SK-N-MC (cell line): ENCODE data around the gene CGREF1.
A peak's percentile ranks its signal among the peaks of the same experiment; 100 is the strongest.
"Not testable (repeated sequence)": the region's sequence is repeated elsewhere in the genome, so short reads cannot be mapped to it uniquely, and the experiment has no call there.

Experiments
- DNase-seq: peaks from one replicate; pipeline ENCODE4 v3.0.0-alpha.2; 2011; ENCODE audit warnings: low read depth, low spot score
- H3K27ac ChIP-seq: fragments of 200-600 bp; sonication (generic); 2 replicates; pipeline ENCODE4 v1.5.1; 2016; ENCODE audit warnings: mixed run types
- H3K36me3 ChIP-seq: fragments of 200-600 bp; sonication (generic); 2 replicates; pipeline ENCODE4 v1.6.1; 2017; ENCODE audit warnings: antibody characterized with exemption, low read length, mixed read lengths; ENCODE audit not compliant: insufficient read depth
- H3K4me3 ChIP-seq: fragments of 200-600 bp; sonication (generic); 2 replicates; pipeline ENCODE4 v1.5.1; 2016
- H3K9ac ChIP-seq: fragments of 200-600 bp; sonication (generic); 2 replicates; pipeline ENCODE4 v1.8.0; 2017; ENCODE audit warnings: mixed run types, mixed read lengths; ENCODE audit not compliant: insufficient read length
- H3K9me3 ChIP-seq: fragments of 200-600 bp; sonication (generic); 2 replicates; pipeline ENCODE4 v1.6.1; 2017; ENCODE audit warnings: low read depth, mild to moderate bottlenecking, antibody characterized with exemption, low read length, moderate library complexity, mixed read lengths
- EZH2 ChIP-seq: fragments of 200-600 bp; sonication (generic); IDR thresholded peaks from one replicate; pipeline ENCODE4 v1.6.1; 2017; ENCODE audit warnings: antibody characterized with exemption
- FOXP2 ChIP-seq: optimal IDR thresholded peaks from 2 replicates; pipeline ENCODE3; 2011; ENCODE audit warnings: mild to moderate bottlenecking, moderate library complexity; ENCODE audit not compliant: insufficient read depth; ENCODE audit errors: extremely low read length, control extremely low read depth
- POLR2AphosphoS5 ChIP-seq: IDR thresholded peaks from 2 replicates; pipeline ENCODE4 v1.6.1; 2012; ENCODE audit warnings: mild to moderate bottlenecking, low read depth, low read length, borderline replicate concordance

CGREF1 gene

DNA sequence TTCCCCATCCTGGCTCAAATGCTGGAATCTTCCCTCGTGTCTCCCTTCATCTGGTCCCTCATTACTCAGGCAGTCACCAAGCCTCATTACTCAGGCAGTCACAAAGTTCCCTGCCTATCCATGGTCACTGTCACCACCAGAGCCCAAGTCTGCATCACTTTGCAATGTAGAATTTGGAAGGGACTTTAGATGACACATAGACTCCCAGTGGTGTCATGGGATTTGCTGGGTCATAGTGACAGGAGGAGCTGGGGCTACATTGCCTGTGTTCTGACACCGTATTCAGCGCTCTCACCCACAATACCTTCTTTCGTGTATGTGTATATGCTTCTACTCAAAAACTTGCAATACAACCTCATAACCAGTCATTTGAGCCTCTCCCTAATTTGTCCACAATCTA is 42.6 kb downstream of the CGREF1 start:
- Histone ChIP-seq H3K9me3 (no peaks in the 10 kb centered on the region; the same call in 1 of the 2 replicates), H3K9ac (no peak overlapping the region), H3K27ac (peak overlapping the region; percentile 67), H3K4me3 (no peak overlapping the region), H3K36me3 (peaks cover under 1% of the 10 kb centered on the region; the same call in 1 of the 2 replicates)
- TF ChIP-seq FOXP2 (no peak), EZH2 (no peak), POLR2AphosphoS5 (no peak)
- no peak for DNase-seq

DNA sequence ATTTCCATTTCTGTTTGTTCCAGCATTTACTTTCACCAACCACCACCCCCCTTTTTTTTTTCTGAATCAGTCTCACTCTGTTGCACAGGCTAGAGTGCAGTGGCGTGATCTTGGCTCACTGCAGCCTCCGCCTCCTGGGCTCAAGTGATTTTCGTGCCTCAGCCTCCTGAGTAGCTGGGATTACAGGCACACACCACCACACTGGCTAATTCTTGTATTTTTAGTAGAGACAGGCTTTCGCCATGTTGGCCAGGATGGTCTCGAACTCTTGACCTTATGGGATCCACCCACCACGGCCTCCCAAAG is 43.4 kb downstream of the CGREF1 start:
- H3K4me3 ChIP-seq, DNase-seq, H3K9ac ChIP-seq, H3K36me3 ChIP-seq, H3K9me3 ChIP-seq: not testable (repeated sequence)
- peak overlapping the region; percentile 77 for H3K27ac ChIP-seq

DNA sequence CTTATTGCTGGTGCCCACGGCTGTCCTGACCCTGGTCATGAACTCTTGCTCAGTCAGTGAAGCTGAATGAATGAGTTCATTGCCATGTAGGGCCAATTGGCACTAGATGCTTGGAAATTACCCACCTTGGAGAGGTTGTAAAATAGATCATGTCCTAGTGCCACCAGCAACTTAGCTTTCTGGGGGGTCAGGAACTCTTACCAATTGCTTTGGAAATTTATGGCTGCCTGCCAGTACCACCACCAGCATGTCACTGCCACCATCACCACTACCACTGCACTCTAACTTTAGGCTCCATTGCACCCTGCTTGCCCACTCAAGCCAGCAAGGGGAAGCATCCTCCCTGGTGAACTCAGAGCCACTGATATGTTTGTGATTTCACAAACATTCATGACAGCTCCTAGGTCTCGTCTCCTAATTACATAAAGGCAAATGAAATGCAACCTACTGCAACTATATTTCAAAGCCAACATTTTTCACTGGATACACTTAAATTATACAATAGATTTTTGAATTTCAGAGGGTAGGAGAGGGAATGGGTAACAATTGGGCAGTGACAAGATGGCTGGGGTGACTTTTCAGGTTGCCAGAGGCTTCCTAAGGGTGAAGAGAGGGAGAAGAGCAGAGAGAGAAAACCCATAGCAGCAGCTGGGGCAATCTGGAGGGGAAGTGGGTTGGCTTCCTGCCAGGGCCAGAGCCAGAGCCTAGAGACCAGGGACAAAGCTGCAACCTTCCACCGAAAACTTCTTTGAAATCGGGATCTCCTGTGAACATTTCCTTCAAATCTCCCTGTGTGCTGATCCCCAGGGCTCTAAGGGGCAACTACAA is 44.0 kb downstream of the CGREF1 start:
- TF ChIP-seq FOXP2, result no peak
- TF ChIP-seq POLR2AphosphoS5, result no peak
- TF ChIP-seq EZH2, result no peak
- no peak for DNase-seq
- Histone ChIP-seq H3K9ac (no peak overlapping the region), H3K36me3 (peaks cover 3% of the 10 kb centered on the region), H3K9me3 (no peaks in the 10 kb centered on the region; the same call in 1 of the 2 replicates), H3K4me3 (peak overlapping the region; percentile 14; the same call in 1 of the 2 replicates), H3K27ac (peak overlapping the region; percentile 77)

DNA sequence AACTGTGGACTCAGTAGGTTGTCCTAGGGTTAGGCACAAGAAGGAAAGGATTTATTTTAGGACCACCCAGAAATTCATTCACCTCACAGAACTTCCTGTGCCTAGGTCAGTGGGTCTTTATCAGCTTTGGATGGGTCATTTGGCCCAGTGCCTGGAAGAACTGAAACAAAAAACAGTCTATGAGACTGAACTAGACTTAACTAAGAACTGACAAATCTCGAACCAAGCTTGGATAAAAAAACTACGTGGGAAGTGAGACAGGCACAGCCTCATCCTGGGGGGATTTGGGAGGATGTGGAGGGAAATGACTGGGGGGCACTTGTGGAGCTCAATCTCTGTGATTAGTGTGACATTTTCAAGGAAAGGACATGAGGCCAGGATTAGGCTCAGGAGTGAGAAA is 45.1 kb downstream of the CGREF1 start:
- Histone ChIP-seq H3K27ac (peak overlapping the region; percentile 77), H3K4me3 (no peak overlapping the region), H3K9ac (peak overlapping the region; percentile 6), H3K36me3 (peaks cover 15% of the 10 kb centered on the region), H3K9me3 (no peaks in the 10 kb centered on the region; the same call in 1 of the 2 replicates)
- no peak for DNase-seq
- no peak for TF ChIP-seq EZH2
- no peak for TF ChIP-seq FOXP2
- TF ChIP-seq POLR2AphosphoS5, result no peak

DNA sequence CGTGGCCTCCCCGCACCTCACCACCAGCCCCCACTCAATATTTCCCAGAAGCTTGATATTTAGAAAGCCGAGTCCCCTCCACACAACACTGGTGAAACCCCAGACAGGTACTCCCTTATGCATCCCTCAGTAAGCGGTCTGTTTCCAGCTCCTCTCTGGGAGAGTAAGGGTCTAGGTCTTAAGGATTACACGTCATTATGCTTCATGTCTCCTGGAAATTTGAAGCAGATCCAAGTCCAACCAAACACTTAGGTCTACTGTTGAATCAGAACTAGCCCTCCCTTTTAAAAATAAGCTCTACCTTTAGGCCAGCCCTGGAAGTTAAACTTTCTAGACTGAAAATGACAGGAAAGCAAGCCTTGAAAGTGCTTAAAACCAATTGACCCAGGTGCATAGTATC is 46.0 kb downstream of the CGREF1 start:
- Histone ChIP-seq H3K27ac (peak overlapping the region; percentile 94), H3K9ac (no peak overlapping the region), H3K9me3 (no peaks in the 10 kb centered on the region; the same call in 1 of the 2 replicates), H3K4me3 (peak overlapping the region; percentile 99; the same call in 1 of the 2 replicates), H3K36me3 (peaks cover 23% of the 10 kb centered on the region)
- DNase-seq, result no peak
- TF ChIP-seq FOXP2, result no peak
- TF ChIP-seq POLR2AphosphoS5, result no peak
- TF ChIP-seq EZH2, result no peak

DNA sequence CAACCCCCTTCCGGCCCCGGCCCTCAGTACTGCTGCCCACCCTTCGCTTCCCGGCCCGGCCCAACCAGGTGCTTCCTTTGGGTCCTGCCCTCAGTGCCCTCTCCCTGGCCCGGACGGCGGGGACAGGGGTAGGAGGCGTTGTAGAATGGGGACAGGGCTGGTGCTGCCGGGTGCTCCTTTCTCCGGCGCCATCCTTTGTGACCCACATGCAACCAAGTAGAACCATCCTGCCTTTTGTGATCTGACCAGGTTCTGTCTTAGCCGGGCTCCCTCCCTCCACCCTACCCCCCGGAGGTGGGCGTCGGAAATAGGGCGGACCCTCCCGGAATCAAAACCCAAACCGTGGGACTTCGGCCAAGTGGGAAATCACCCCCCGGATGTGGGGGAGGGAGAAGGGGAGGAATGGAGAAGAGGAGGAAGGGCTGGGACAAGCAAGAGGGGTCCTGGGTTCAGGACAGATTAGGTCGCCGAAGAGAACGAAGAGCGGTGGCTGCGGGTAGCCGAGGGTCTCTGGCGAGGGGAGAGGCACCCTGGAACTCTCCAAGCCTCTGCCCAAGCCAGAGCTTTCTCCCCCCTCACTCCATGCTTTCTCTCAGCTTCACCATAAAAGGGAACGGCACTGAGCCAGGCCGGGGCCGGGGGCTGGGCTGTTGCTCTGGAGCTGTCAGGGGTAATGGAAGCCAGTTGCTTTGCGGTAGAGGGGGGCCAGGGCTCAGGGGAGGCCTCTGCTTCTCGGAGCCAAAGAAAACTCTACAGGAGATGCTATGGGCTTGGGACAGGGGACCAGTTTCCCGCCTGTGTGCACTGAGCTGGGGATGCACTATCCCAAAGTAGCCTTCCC is 46.7 kb downstream of the CGREF1 start:
- Histone ChIP-seq H3K36me3 (peaks cover 28% of the 10 kb centered on the region), H3K4me3 (peak overlapping the region; percentile 99), H3K9ac (peak overlapping the region; percentile 82), H3K9me3 (no peaks in the 10 kb centered on the region; the same call in 1 of the 2 replicates), H3K27ac (peak overlapping the region; percentile 94)
- no peak; the same call in 1 of the 2 replicates for TF ChIP-seq POLR2AphosphoS5
- TF ChIP-seq FOXP2, result no peak
- TF ChIP-seq EZH2, result no peak
- DNase-seq, result no peak

DNA sequence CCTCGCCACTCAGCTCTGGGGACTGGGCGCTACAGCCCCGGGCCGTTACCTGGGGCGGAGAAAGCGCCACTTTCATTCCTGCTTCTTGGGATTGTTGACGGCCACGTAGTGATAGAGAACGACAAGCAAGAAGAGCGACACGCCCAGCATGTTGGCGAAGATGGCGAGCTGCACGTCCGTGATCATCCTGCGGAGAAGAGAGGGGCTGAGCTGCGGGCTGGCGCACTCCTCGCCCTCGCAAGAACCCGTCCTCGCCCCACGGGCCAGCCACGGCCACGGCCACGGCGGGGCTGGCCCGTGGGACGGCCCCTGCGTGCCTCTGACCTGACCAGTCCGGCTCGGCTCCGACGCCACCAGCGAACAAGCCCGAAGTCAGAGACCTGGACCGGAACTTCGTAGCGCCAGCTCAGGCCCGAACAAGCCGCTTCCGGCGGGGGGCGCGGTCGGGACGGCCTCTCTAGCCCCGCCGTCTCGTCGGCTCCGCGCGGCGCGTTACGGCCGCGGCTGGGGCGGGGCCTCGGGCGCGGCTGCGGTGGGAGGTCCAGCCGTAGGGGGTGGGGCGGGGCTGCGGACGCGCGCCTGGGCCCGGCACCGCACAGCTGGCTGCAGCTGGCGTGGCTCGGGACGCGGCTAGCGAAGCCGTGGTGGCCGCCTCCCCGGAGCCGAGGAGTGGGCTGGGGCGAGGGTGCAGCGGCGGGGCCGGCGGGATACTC is 47.5 kb downstream of the CGREF1 start, which contains the start of gene OST4:
Gene OST4 (minus strand): TSS at position 378 of the 713 bp plus-strand sequence.
- no peak for DNase-seq
- H3K9me3 ChIP-seq, result no peaks in the 10 kb centered on the region; the same call in 1 of the 2 replicates

DNA sequence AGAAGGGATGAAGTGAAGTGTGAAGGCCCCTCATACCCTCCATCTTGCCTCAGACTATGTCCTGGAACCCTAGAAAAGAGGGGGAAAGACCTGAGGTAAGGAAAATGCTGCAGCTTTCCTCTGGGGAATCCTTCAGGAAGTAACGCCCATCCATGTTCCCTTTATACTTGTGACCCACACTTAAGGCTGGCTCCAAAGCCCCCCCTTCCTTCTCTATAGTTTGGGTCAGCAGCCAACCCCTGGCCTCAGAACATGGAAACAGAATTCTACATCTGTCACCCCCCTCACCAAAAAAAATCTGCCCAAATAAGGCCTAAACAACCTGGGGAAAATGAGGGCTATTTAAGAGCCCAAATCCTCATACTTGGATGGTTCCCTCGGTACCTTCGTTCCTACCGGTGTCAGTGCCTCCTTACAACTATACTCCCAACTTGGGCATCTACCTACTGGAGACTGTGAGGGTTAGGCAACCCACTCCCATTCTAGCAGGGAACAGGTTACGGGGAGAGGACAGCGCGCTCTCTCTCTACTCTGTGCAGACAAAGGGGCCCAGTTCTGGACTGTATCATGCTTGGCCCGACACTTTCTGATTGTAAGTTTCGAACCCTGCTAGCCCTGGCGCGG is 48.2 kb downstream of the CGREF1 start:
- Histone ChIP-seq H3K9ac (peak overlapping the region; percentile 96), H3K27ac (peak overlapping the region; percentile 50; the same call in 1 of the 2 replicates), H3K36me3 (peaks cover 28% of the 10 kb centered on the region), H3K4me3 (peak overlapping the region; percentile 99), H3K9me3 (no peaks in the 10 kb centered on the region; the same call in 1 of the 2 replicates)
- DNase-seq, result no peak
- TF ChIP-seq FOXP2 (no peak), POLR2AphosphoS5 (no peak), EZH2 (no peak)

More for the DNA sequence above, 47.5 kb downstream of the CGREF1 start, which contains the start of gene OST4:
- TF ChIP-seq FOXP2, result no peak
- TF ChIP-seq EZH2, result no peak
- peak; percentile 88 for TF ChIP-seq POLR2AphosphoS5
- H3K4me3 ChIP-seq, result peak within 1 kb of the TSS; percentile 99
- H3K9ac ChIP-seq, result peak within 1 kb of the TSS; percentile 96
- H3K36me3 ChIP-seq, result peaks cover 28% of the 10 kb centered on the region
- H3K27ac ChIP-seq, result peak within 1 kb of the TSS; percentile 94
